RCC 7860 (cell line): ENCODE measurements around the gene COL4A2.

ENCODE experiments used
- DNase-seq: peaks from one replicate; pipeline ENCODE4 v3.0.0-alpha.2; 2015; ENCODE audit warnings: low spot score
- FAIRE-seq: peaks from 2 replicates; lab custom pipeline; 2012; peaks lifted over from hg19 to GRCh38; lab: Jason Lieb, UNC

The COL4A2 gene

GRCh38 chr13:110562036-110562597 is 255.0 kb downstream of the COL4A2 start:
- DNase-seq (no peak), FAIRE-seq (no peak)
